ENCODE data around the gene GLE1. TPM values are rescaled to one million over a fixed set of nuclear protein-coding genes. Genes with fewer than 3 reads are reported as not detected.
A peak's percentile ranks its signal among the peaks of the same experiment; 100 is the strongest.

GLE1 gene
- total and polyA plus RNA-seq, 2 donors from 2014 or later: 15.6 to 22.8 TPM

GRCh38 chr9:128494108-128494745 is 10.3 kb upstream of the GLE1 start:
- H3K4me1 ChIP-seq (ENCODE audit: control insufficient read depth in 2 of 3, insufficient read depth in 2 of 3, low read depth in 1 of 3, low read length in 3 of 3): peaks cover 0 to 9% (median 9%) of the 10 kb centered on the region in 3 donors
- no peak overlapping the region for H3K9ac ChIP-seq (ENCODE audit: low read length in 3 of 3)
- intact Hi-C loops (cut with DNase I): no loop called here
- peaks cover 4 to 35% (median 22%) of the 10 kb centered on the region in 3 donors for H3K36me3 ChIP-seq (ENCODE audit: control insufficient read depth in 2 of 3, insufficient read depth in 3 of 3, low read length in 3 of 3)
- no peak overlapping the region for H3K4me3 ChIP-seq (ENCODE audit: low read length in 3 of 3)
- DNase-seq: peak; percentile 47 to 93 (median 67)
- no peak for FAIRE-seq
- H3K27ac ChIP-seq (ENCODE audit: low read depth in 2 of 2, low read length in 2 of 2): no peak overlapping the region
- H3K27me3 ChIP-seq (ENCODE audit: control insufficient read depth, insufficient read depth, low read length): no peaks in the 10 kb centered on the region
- H3K9me3 ChIP-seq (ENCODE audit: control insufficient read depth in 2 of 3, insufficient read depth in 1 of 3, low read length in 3 of 3): no peaks in the 10 kb centered on the region
- TF ChIP-seq CTCF (IDR thresholded peaks at IDR 0.05; ENCODE audit: borderline replicate concordance, extremely low read depth, insufficient read depth): no peak

- no peak overlapping the region for H3K4me3 ChIP-seq (ENCODE audit: low read length in 3 of 3)
- no peak overlapping the region for H3K27ac ChIP-seq (ENCODE audit: low read depth in 2 of 2, low read length in 2 of 2)
- TF ChIP-seq CTCF (IDR thresholded peaks at IDR 0.05; ENCODE audit: borderline replicate concordance, extremely low read depth, insufficient read depth): no peak
- FAIRE-seq (no peak), DNase-seq (no peak)
- intact Hi-C loops (cut with DNase I): no loop called here
- no peak overlapping the region for H3K9ac ChIP-seq (ENCODE audit: low read length in 3 of 3)
- H3K27me3 ChIP-seq (ENCODE audit: control insufficient read depth, insufficient read depth, low read length): no peaks in the 10 kb centered on the region
- H3K4me1 ChIP-seq (ENCODE audit: control insufficient read depth in 2 of 3, insufficient read depth in 2 of 3, low read depth in 1 of 3, low read length in 3 of 3): peaks cover 0 to 9% (median 9%) of the 10 kb centered on the region in 3 donors
- H3K9me3 ChIP-seq (ENCODE audit: control insufficient read depth in 2 of 3, insufficient read depth in 1 of 3, low read length in 3 of 3): no peaks in the 10 kb centered on the region
- H3K36me3 ChIP-seq (ENCODE audit: control insufficient read depth in 2 of 3, insufficient read depth in 3 of 3, low read length in 3 of 3): peaks cover 0 to 35% (median 22%) of the 10 kb centered on the region in 3 donors
These were observed 9.8 kb upstream of the GLE1 start for GRCh38 chr9:128494746-128495129.

GRCh38 chr9:128495296-128495695 is 9.2 kb upstream of the GLE1 start:
- intact Hi-C loops (cut with DNase I): no loop called here
- no peaks in the 10 kb centered on the region for H3K27me3 ChIP-seq (ENCODE audit: control insufficient read depth, insufficient read depth, low read length)
- H3K9me3 ChIP-seq (ENCODE audit: control insufficient read depth in 2 of 3, insufficient read depth in 1 of 3, low read length in 3 of 3): no peaks in the 10 kb centered on the region
- DNase-seq: peak in 2 of 5 donors; percentile 4 to 33
- H3K36me3 ChIP-seq (ENCODE audit: control insufficient read depth in 2 of 3, insufficient read depth in 3 of 3, low read length in 3 of 3): peaks cover 0 to 35% (median 24%) of the 10 kb centered on the region in 3 donors
- FAIRE-seq: no peak
- H3K4me1 ChIP-seq (ENCODE audit: control insufficient read depth in 2 of 3, insufficient read depth in 2 of 3, low read depth in 1 of 3, low read length in 3 of 3): peaks cover 0 to 9% (median 9%) of the 10 kb centered on the region in 3 donors
- no peak overlapping the region for H3K27ac ChIP-seq (ENCODE audit: low read depth in 2 of 2, low read length in 2 of 2)
- H3K9ac ChIP-seq (ENCODE audit: low read length in 3 of 3): no peak overlapping the region
- no peak overlapping the region for H3K4me3 ChIP-seq (ENCODE audit: low read length in 3 of 3)
- TF ChIP-seq CTCF (IDR thresholded peaks at IDR 0.05; ENCODE audit: borderline replicate concordance, extremely low read depth, insufficient read depth): no peak
